GM12872 (cell line): Measurements from ENCODE around the gene LMNTD2.

ENCODE experiments used
- CTCF ChIP-seq: IDR thresholded peaks from 3 replicates; pipeline ENCODE4 v1.5.1; 2011; ENCODE audit warnings: low read depth, mild to moderate bottlenecking, low read length, moderate library complexity; ENCODE audit not compliant: insufficient read depth

LMNTD2 gene

GRCh38 chr11:560305-561147, at the start of gene LMNTD2, which contains the start of gene RASSF7:
Gene LMNTD2 (minus strand): TSS chr11:560738. CDS start chr11:560716, 22 bp downstream.
Gene RASSF7 (plus strand): TSS chr11:560970. CDS start chr11:561769, 799 bp downstream.
- TF ChIP-seq CTCF: no peak

- TF ChIP-seq CTCF: no peak
Observed at GRCh38 chr11:609341-609811, 48.8 kb upstream of the LMNTD2 start.

- TF ChIP-seq CTCF: no peak
Observed at GRCh38 chr11:608791-609251, 48.3 kb upstream of the LMNTD2 start.

GRCh38 chr11:607971-608659, 47.6 kb upstream of the LMNTD2 start:
- TF ChIP-seq CTCF: no peak

GRCh38 chr11:607020-607780, 46.7 kb upstream of the LMNTD2 start:
- no peak for TF ChIP-seq CTCF

GRCh38 chr11:606245-606644, 45.7 kb upstream of the LMNTD2 start:
- no peak for TF ChIP-seq CTCF
